ENCODE data around the gene ACAA1. TPM values are rescaled to one million over a fixed set of nuclear protein-coding genes. Genes with fewer than 3 reads are reported as not detected.

The ACAA1 gene
- total and polyA plus RNA-seq, 9 of the 15 experiments (the other 6 are each of a cell fraction or from before 2014, with no cell fraction given), result 4.0 to 88.9 (median 57.2) TPM

- no TSS peak for BruUV-seq (replicated peaks)
- Histone ChIP-seq H2AFZ (ENCODE audit: low read depth, low read length) (no peak overlapping the region), H3K79me2 (ENCODE audit: control insufficient read depth, insufficient read depth, low read length) (peaks cover 94% of the 10 kb centered on the region), H3K27me3 (ENCODE audit: control insufficient read depth in 2 of 2, insufficient read depth in 2 of 2, low read length in 2 of 2) (no peaks in the 10 kb centered on the region), H4K20me1 (replicated peaks; ENCODE audit: control insufficient read depth, insufficient read depth, low read length) (peaks cover 17% of the 10 kb centered on the region), H3K9ac (ENCODE audit: insufficient read depth in 1 of 2, low read depth in 2 of 2, low read length in 2 of 2) (no peak overlapping the region), H3K36me3 (ENCODE audit: control insufficient read depth, insufficient read depth, low read length) (no peaks in the 10 kb centered on the region; the same call in 2 of the 3 replicates), H3K4me1 (replicated peaks in 1 of 2; ENCODE audit: control insufficient read depth in 2 of 2, insufficient read depth in 2 of 2, low read length in 2 of 2) (no peaks in the 10 kb centered on the region; a peak in 3 of 5 replicates), H3K4me2 (ENCODE audit: insufficient read depth, low read length) (no peak overlapping the region), H3K4me3 (no peak overlapping the region), H3K27ac (ENCODE audit: extremely low read depth, low read depth, low read length) (no peak overlapping the region), H3K9me1 (ENCODE audit: control insufficient read depth, insufficient read depth, low read length) (no peaks in the 10 kb centered on the region), H3K9me3 (replicated peaks; ENCODE audit: control insufficient read depth, insufficient read depth, low read depth, low read length) (no peaks in the 10 kb centered on the region)
- ATAC-seq (no peak; the same call in 2 of the 3 replicates), DNase-seq (ENCODE audit: extremely low read depth in 1 of 4, low spot score in 3 of 4) (no peak), FAIRE-seq (no peak)
- TF ChIP-seq HIVEP1 (CRISPR knock-in tag; IDR thresholded peaks at IDR 0.05), result no peak
- no peak for TF ChIP-seq NCOA1 (IDR thresholded peaks at IDR 0.05; ENCODE audit: low read depth)
- no peak for TF ChIP-seq MLLT1 (IDR thresholded peaks at IDR 0.05)
- no peak for TF ChIP-seq POLR3G (IDR thresholded peaks at IDR 0.05; ENCODE audit: extremely low read depth, insufficient read length, insufficient replicate concordance)
- TF ChIP-seq RBM34 (IDR thresholded peaks at IDR 0.05; ENCODE audit: borderline replicate concordance, insufficient read depth, low read length), result no peak
- TF ChIP-seq PML (IDR thresholded peaks at IDR 0.05; ENCODE audit: low read length), result no peak
- TF ChIP-seq ZKSCAN1 (IDR thresholded peaks at IDR 0.05; ENCODE audit: low read depth, low read length), result no peak
- TF ChIP-seq ZNF507 (tag; conservative IDR thresholded peaks at IDR 0.05), result no peak
- TF ChIP-seq ZNF655 (CRISPR knock-in tag; IDR thresholded peaks at IDR 0.05), result no peak
- TF ChIP-seq USF2 (CRISPR knock-in tag; IDR thresholded peaks at IDR 0.05), result no peak
- no peak for TF ChIP-seq NFIC (IDR thresholded peaks at IDR 0.05)
- no peak for TF ChIP-seq ZNF140 (CRISPR knock-in tag; IDR thresholded peaks at IDR 0.05)
- TF ChIP-seq CBX1 (IDR thresholded peaks at IDR 0.05; ENCODE audit: low read depth), result no peak
- TF ChIP-seq ATF4 (CRISPR knock-in tag; IDR thresholded peaks at IDR 0.05), result no peak
- no peak for TF ChIP-seq ARID3B (CRISPR knock-in tag; IDR thresholded peaks at IDR 0.05; ENCODE audit: borderline replicate concordance)
- TF ChIP-seq ZNF830 (CRISPR knock-in tag; IDR thresholded peaks at IDR 0.05), result no peak
- TF ChIP-seq ZBTB1 (CRISPR knock-in tag; IDR thresholded peaks at IDR 0.05; ENCODE audit: borderline replicate concordance, low read depth), result no peak
- in situ Hi-C loops (cut with MboI) (no loop called here), intact Hi-C loops (cut with micrococcal nuclease) (no loop called here)
- CTCF ChIA-PET (ENCODE audit: low intra/inter-chr PET ratio), result no interaction called here
- POLR2A ChIA-PET, result interaction anchor here (0.9 to 1.9 kb wide), 4 partner anchors 10 to 14 kb away, joined by 4 to 6 read pairs (median 5); partner anchors contain the start of gene OXSR1
- 56% methylated on average over 2 of the region's 2 CpGs for WGBS (ENCODE audit: insufficient coverage, low coverage, missing lambda C conversion rate)
Observed at GRCh38 chr3:38177181-38177580, 40.3 kb upstream of the ACAA1 start.

Data from K562 (cell line).